Measurements from ENCODE around the gene ATP1A1.
A peak's percentile ranks its signal among the peaks of the same experiment; 100 is the strongest.

Gene ATP1A1

DNA sequence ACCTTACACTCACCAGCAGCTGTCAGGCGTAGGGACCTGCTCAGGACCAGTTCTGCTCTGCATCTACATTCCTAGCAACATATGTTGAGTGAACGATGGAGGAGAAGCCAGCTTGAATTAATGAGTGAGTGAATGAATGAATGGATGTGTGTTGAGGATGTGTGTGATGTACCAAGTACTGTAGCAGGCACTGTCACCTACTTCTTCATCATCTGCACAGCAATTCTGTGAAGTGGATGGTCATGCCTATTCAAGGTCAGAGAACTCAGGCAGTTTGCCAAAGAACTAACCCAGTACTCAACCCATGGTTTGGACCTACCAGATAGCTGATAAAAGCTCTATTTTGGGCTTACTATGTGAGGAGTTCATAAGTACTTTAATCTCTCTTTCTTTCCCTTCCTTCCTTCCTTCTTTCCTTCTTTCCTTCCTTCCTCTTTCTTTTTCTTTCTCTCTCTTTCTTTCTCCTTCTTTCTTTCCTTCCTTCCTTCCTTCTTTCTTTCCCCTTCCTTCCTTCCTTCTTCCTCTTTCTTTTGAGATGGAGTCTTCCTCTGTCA, 56.9 kb downstream of the ATP1A1 start:
- TF ChIP-seq, protein P1, sequence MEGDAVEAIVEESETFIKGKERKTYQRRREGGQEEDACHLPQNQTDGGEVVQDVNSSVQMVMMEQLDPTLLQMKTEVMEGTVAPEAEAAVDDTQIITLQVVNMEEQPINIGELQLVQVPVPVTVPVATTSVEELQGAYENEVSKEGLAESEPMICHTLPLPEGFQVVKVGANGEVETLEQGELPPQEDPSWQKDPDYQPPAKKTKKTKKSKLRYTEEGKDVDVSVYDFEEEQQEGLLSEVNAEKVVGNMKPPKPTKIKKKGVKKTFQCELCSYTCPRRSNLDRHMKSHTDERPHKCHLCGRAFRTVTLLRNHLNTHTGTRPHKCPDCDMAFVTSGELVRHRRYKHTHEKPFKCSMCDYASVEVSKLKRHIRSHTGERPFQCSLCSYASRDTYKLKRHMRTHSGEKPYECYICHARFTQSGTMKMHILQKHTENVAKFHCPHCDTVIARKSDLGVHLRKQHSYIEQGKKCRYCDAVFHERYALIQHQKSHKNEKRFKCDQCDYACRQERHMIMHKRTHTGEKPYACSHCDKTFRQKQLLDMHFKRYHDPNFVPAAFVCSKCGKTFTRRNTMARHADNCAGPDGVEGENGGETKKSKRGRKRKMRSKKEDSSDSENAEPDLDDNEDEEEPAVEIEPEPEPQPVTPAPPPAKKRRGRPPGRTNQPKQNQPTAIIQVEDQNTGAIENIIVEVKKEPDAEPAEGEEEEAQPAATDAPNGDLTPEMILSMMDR (conservative IDR thresholded peaks at IDR 0.05; ENCODE audit: low read length): no peak
- no peak for DNase-seq (ENCODE audit: low read depth)
- H3K4me3 ChIP-seq (ENCODE audit: low read length): no peak overlapping the region

DNA sequence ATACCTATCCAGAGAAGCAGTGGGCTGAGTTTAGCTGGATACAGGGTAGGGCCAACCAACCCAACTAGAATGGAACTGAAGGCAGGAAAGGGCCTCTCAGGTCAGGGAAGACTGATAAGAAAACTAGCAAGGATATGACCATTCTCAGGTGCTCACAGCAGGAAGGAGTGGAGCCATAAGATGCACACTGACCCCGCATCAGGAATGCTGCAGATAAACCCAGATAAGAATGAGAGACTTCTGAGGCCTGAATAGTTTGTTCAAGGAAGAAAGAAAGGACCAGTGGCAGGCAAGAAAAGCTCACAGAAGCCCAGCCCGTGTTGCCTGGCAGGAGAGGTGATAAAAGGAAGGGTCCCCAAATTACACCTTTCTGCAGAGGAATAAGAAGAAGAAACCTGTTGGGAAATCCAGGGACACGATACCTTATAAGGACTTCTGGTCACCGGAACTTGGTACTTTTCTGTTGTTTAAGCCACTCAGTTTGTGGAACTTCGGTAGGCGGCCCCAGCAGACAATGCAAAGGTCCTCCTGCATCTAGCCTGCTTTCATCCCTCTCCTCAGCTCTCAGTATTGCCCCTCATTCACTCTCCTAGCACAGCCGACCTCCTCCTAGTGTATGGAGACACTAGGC, 58.9 kb downstream of the ATP1A1 start:
- no peak for DNase-seq (ENCODE audit: low read depth)
- no peak overlapping the region for H3K4me3 ChIP-seq (ENCODE audit: low read length)
- TF ChIP-seq, protein P1 (conservative IDR thresholded peaks at IDR 0.05; ENCODE audit: low read length): no peak

DNA sequence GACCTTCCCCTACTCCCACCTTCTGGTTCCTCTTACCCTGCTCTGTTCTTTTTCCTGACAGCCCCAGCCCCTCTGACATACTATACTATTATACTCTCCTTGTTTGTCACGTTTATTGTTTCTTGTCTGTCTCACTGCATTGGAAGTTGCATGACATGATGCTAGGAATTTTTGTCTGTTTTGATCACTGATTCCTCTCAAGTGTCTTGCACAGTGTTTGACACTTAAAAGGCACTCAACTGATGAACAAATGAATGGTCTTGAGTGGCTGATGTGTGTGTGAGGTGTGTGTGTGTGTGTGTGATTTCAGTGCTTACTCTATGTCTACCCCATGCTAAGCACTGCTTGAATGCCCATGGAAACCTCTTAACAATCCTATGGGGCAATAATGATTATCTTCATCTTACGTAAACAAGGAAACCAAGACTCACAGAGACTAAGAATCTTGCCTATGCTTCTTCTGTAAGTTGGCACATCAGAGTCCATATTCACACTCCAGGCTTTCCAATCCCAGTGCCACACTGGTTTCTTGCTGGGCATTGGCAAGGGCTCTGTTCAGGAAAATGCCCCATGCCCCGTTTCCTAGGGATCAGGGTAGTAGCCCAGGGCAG, 59.7 kb downstream of the ATP1A1 start:
- H3K4me3 ChIP-seq (ENCODE audit: low read length): no peak overlapping the region
- DNase-seq (ENCODE audit: low read depth): no peak
- TF ChIP-seq, protein P1 (conservative IDR thresholded peaks at IDR 0.05; ENCODE audit: low read length): no peak

DNA sequence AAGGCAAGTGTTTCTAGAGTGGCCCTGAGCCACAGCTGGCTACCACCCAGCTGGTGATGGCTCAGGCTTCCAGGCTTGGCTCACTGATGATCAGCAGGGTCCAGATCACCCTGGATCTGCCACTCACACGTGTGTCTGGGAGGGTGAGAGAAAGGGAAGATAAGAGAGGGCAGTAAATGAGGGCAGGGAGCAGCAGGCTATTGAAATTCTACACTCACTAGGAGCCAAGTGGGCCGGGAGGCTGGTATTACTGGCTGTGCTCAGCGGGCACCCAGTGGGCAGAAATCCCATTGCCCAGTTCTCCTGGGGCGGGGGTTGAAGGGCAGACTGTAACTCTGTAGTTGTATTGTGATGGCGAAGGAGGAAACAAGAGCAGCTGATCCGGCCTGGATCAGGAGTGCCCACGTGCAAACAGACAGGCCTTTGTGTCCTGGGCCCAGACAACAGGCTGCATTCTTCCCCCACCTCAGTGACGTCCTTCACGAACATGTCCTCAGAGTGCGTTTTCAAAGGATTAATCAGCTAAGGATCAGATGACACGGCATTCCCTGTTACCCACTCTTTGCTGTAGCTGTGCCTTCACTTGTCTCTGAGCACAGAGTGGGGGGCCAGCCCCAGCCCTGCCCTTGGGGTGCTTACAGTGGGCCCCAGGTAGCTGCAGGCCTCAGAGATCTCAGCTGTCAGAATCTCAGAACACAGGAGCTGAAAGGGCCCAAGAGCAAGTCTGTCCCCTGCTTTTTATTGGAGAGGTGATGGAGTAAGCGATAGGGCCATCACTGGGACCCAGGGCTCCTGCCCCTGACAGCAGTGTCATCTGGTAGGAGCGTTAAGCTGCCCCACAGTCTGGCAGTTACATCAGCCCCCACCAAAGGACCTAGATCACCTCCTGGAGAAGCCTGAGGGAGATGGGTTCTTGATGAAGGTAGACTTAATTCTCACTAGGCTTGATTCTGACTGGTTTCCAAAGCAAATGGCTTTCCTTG, 60.5 kb downstream of the ATP1A1 start:
- H3K4me3 ChIP-seq (ENCODE audit: low read length): no peak overlapping the region
- peak; percentile 16 for DNase-seq (ENCODE audit: low read depth)
- TF ChIP-seq, protein P1 (conservative IDR thresholded peaks at IDR 0.05; ENCODE audit: low read length): no peak

DNA sequence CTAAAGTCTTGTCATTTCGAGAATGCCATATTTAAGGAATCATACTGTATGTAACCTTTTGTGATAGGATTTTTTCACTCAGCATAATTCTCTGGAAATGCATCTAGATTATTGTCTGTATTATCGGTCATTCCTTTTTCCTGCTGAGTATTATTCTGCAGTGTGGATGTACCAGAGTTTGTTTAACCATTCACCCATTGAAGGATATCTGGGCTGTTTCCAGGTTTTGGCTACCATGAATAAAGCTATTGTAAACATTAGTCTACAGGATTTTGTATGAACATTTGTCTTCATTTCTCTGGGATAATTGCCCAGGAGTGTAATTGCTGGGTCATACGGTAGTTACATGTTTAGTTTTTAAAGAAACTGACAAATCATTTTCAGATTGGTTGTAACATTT, 61.8 kb downstream of the ATP1A1 start:
- TF ChIP-seq, protein P1 (conservative IDR thresholded peaks at IDR 0.05; ENCODE audit: low read length): no peak
- H3K4me3 ChIP-seq (ENCODE audit: low read length): no peak overlapping the region
- no peak for DNase-seq (ENCODE audit: low read depth)

DNA sequence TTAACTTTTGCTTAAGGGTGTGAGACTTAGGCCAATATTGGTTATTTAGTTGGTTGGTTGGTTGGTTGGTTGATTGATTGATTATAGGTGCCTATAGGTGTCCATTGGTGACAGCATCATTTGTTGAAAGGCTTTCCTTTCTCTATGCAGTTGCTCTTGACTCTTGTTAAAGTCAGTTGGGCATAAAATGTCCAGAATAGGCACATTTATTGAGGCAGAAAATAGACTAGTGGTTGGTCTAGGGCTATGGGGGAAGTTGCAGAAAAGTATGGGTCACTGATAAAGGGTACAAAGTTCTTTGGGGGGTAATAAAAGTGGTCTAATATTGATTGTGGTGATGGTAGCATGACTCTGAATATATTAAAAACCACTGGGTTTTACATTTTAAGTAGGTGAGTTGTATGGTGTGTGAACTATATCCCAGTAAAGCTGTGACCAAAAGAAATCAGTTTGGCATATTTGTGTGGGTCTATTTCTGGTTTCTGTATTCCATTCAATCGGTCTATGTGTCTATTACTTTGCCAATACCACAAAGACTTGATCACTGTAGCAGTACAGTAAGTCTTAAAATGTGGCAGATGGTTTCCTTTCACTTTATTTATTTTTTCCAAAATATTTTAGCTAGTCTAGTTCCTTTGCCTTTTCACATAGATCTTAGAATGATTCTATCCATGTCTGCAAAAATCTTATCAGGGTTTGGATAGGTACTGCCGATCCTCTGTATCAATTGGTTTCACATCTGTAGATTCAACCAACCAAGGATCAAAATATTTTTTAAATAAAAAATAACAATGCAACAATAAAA, 63.0 kb downstream of the ATP1A1 start:
- H3K4me3 ChIP-seq (ENCODE audit: low read length): no peak overlapping the region
- TF ChIP-seq, protein P1 (conservative IDR thresholded peaks at IDR 0.05; ENCODE audit: low read length): no peak
- DNase-seq (ENCODE audit: low read depth): no peak
